AG04450 (cell line): ENCODE data around the gene TFF1. TPM values are rescaled to one million over a fixed set of nuclear protein-coding genes. Genes with fewer than 3 reads are reported as not detected.

Experiments
- CTCF ChIA-PET: fragments of 300-600, 350-600 bp; formaldehyde crosslinking; extraction: SDS; loops from one replicate; lab custom pipeline; 2022; ENCODE audit warnings: antibody characterized with exemption, inconsistent platforms; lab: Charles Lee
- POLR2A ChIA-PET: fragments of 350-600 bp; formaldehyde crosslinking; extraction: SDS; loops from one replicate; lab custom pipeline; 2021; ENCODE audit warnings: antibody characterized with exemption, inconsistent platforms; lab: Yijun Ruan, JAX
- DNase-seq: peaks from one replicate; pipeline ENCODE4 v3.0.0-alpha.2; 2011; ENCODE audit warnings: low read depth, low spot score
- H3K27ac ChIP-seq: one replicate; pipeline ENCODE4 v1.5.1; 2012; ENCODE audit warnings: low read depth, low read length, control low read depth
- H3K27me3 ChIP-seq: one replicate; pipeline ENCODE4 v1.6.0; 2012; ENCODE audit warnings: low read length; ENCODE audit not compliant: control insufficient read depth, insufficient read depth
- H3K4me3 ChIP-seq: 2 replicates; pipeline ENCODE4 v1.5.1; 2011; ENCODE audit warnings: mild to moderate bottlenecking, low read depth, low read length, control low read depth
- H3K9me3 ChIP-seq: 2 replicates; pipeline ENCODE4 v1.5.1; 2012; ENCODE audit warnings: low read length; ENCODE audit not compliant: control insufficient read depth, insufficient read depth
- polyA plus RNA-seq: library from polyadenylated mRNA; depleted of rRNA; stranded (reverse); fragments of >200 nt; gene quantifications from 2 replicates; pipeline ENCODE4 v1.2.3, GENCODE V29; 2011
- TF ChIP-seq, protein P1 (sequence below): IDR thresholded peaks from 2 replicates; pipeline ENCODE4 v1.5.1; 2011; ENCODE audit warnings: low read depth, low read length, control low read depth, inconsistent platforms

Gene TFF1
- polyA plus RNA-seq, 1 experiment, result not detected

DNA sequence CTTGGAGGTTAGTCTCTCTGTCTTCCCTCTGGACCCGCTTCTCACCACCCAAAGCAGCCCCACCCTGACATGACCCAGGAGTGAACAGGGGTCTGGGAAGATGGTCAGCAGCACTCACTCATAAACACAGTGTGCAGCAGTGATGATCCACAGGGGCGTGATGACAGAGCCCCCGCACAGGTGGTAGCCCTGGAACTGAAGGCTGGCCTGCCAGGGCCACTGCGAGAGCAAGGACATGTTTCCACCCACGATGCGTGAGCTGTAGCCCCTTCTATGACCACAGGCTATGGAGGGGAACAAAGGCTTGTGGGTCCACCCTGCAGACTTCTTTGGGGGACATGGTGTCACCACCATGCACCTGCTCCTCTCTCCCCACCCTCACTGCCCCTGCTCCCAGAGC, 16.6 kb upstream of the TFF1 start:
- no peak overlapping the region for H3K4me3 ChIP-seq
- TF ChIP-seq, protein P1, sequence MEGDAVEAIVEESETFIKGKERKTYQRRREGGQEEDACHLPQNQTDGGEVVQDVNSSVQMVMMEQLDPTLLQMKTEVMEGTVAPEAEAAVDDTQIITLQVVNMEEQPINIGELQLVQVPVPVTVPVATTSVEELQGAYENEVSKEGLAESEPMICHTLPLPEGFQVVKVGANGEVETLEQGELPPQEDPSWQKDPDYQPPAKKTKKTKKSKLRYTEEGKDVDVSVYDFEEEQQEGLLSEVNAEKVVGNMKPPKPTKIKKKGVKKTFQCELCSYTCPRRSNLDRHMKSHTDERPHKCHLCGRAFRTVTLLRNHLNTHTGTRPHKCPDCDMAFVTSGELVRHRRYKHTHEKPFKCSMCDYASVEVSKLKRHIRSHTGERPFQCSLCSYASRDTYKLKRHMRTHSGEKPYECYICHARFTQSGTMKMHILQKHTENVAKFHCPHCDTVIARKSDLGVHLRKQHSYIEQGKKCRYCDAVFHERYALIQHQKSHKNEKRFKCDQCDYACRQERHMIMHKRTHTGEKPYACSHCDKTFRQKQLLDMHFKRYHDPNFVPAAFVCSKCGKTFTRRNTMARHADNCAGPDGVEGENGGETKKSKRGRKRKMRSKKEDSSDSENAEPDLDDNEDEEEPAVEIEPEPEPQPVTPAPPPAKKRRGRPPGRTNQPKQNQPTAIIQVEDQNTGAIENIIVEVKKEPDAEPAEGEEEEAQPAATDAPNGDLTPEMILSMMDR, result no peak
- ChIA-PET CTCF (interaction anchor here (0.5 to 2.4 kb wide), 2 partner anchors 238 to 332 kb away, joined by 3 to 19 read pairs; no protein-coding TSS in a partner anchor), POLR2A (no interaction called here)
- H3K9me3 ChIP-seq, result no peaks in the 10 kb centered on the region; the same call in 1 of the 2 replicates
- H3K27ac ChIP-seq, result no peak overlapping the region
- peaks cover under 1% of the 10 kb centered on the region for H3K27me3 ChIP-seq
- DNase-seq, result no peak

- H3K27me3 ChIP-seq, result no peaks in the 10 kb centered on the region
- H3K9me3 ChIP-seq, result no peaks in the 10 kb centered on the region; the same call in 1 of the 2 replicates
- no peak for DNase-seq
- CTCF ChIA-PET, result interaction anchor here (0.7 to 2.4 kb wide), 6 partner anchors 19 to 236 kb away, joined by 3 to 19 read pairs (median 3); no protein-coding TSS in a partner anchor
- no peak overlapping the region for H3K27ac ChIP-seq
- POLR2A ChIA-PET, result no interaction called here
- TF ChIP-seq, protein P1, result peak; percentile 72
- H3K4me3 ChIP-seq, result no peak overlapping the region
Observed at GRCh38 chr21:42381347-42381984, 15.1 kb upstream of the TFF1 start.

- Histone ChIP-seq H3K27me3 (no peaks in the 10 kb centered on the region), H3K4me3 (no peak overlapping the region), H3K27ac (no peak overlapping the region), H3K9me3 (no peaks in the 10 kb centered on the region; the same call in 1 of the 2 replicates)
- DNase-seq, result no peak
- POLR2A ChIA-PET, result no interaction called here
- TF ChIP-seq, protein P1, result no peak
- CTCF ChIA-PET, result no interaction called here
Observed at GRCh38 chr21:42379426-42380215, 13.3 kb upstream of the TFF1 start.

GRCh38 chr21:42378418-42378817, 12.1 kb upstream of the TFF1 start:
- CTCF ChIA-PET, result no interaction called here
- H3K9me3 ChIP-seq, result no peaks in the 10 kb centered on the region; the same call in 1 of the 2 replicates
- POLR2A ChIA-PET, result no interaction called here
- H3K27me3 ChIP-seq, result no peaks in the 10 kb centered on the region
- no peak for DNase-seq
- TF ChIP-seq, protein P1, result no peak
- H3K4me3 ChIP-seq, result no peak overlapping the region
- no peak overlapping the region for H3K27ac ChIP-seq

DNA sequence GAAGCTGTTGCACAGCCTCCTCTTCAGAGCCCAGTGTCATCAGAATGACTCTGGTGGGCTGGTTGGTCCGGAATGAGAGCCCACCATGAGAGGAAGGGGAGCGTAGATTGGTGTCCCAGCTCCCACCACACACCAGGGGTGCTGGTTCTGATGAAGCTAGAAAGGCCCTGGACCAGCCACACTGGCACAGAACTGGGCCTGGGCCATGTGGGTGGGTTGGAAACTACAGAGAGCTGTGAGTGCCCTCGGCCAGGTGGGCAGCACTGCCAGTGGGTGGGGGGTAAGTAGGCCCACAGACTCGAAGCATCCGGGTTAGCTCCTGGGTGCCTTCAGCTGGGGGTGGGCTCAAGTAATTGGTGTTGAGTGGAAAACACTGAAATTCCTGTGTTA, 11.6 kb upstream of the TFF1 start:
- TF ChIP-seq, protein P1, result no peak
- Histone ChIP-seq H3K27ac (no peak overlapping the region), H3K9me3 (no peaks in the 10 kb centered on the region), H3K27me3 (no peaks in the 10 kb centered on the region), H3K4me3 (no peak overlapping the region)
- DNase-seq, result no peak
- CTCF ChIA-PET, result no interaction called here
- POLR2A ChIA-PET, result no interaction called here
